Pancreas (tissue), 10 donors: Measurements from ENCODE around the gene MYO1E. TPM values are rescaled to one million over a fixed set of nuclear protein-coding genes. Genes with fewer than 3 reads are reported as not detected.
A peak's percentile ranks its signal among the peaks of the same experiment; 100 is the strongest.

Source experiments
- ATAC-seq, 4 donors: fragments of 200-7000 bp; cut with Tn5 transposase; one replicate each; pipeline versions ENCODE4 v1.8.0 to v1.9.1; 2020; ENCODE audit warnings: mild to moderate bottlenecking in 4 of 4, moderate library complexity in 4 of 4
- DNase-seq, 6 donors: peaks; one replicate each; pipeline ENCODE4 v3.0.0-alpha.2; 2020
- FAIRE-seq: peaks from 2 replicates; lab custom pipeline; 2012; peaks lifted over from hg19 to GRCh38; lab: Jason Lieb, UNC
- H3K27ac ChIP-seq, 4 donors: fragments of 200-600 bp; sonication (generic); 1 replicate in 3 of 4; 2 replicates in 1 of 4; pipeline versions ENCODE4 v1.5.0 to v1.8.0; 2020
- H3K27me3 ChIP-seq, 4 donors: fragments of 200-600 bp; one replicate each; pipeline ENCODE4 v1.8.0; 2021
- H3K36me3 ChIP-seq, 3 donors: fragments of 200-600 bp; sonication (generic) in 1 of 3; one replicate each; pipeline versions ENCODE4 v1.5.0 to v1.8.0; 2020 to 2021
- H3K4me1 ChIP-seq, 3 donors: fragments of 200-600 bp; one replicate each; pipeline ENCODE4 v1.8.0; 2021
- H3K4me3 ChIP-seq, 4 donors: fragments of 200-600 bp; sonication (generic) in 2 of 4; one replicate each; pipeline versions ENCODE4 v1.5.0 to v1.8.0; 2020 to 2021
- H3K9me3 ChIP-seq, 4 donors: fragments of 200-600 bp; one replicate each; pipeline ENCODE4 v1.8.0; 2021
- WGBS, 2 donors: extraction: QIAGEN DNeasy Blood & Tissue Kit; methylation state at CpG; one replicate each; pipeline ENCODE4 v1.1.7; 2013; 5-methylcytosine and 5-hydroxymethylcytosine counted together
- intact Hi-C, 3 donors: fragments of 100-400 bp; cut with DNase I; formaldehyde crosslinking; loops; one replicate each; pipeline versions ENCODE4 v1.11.1 to v1.14.2; 2022
- microRNA-seq, 2 donors: library from miRNA; unstranded; fragments of <30 nt; microRNA quantifications; one replicate each; pipeline versions ENCODE4 to v1.1.0, GENCODE V29; 2019 to 2020
- polyA plus RNA-seq, 2 donors: library from polyadenylated mRNA; stranded (reverse); fragments of 200-250 nt; gene quantifications; one replicate each; pipeline ENCODE4 v1.2.3, GENCODE V29; 2013
- total RNA-seq, 6 donors: library from RNA; stranded (reverse); fragmentation: NEBNext Ultra II Directional in 4 of 6; extraction: Animal tissue kit (Norgen Biotek cat#: 25700) in 4 of 6; gene quantifications; one replicate each; pipeline versions ENCODE4 v1.2.1 to v1.2.4, GENCODE V29; 2021 to 2023
- TF ChIP-seq, protein P1 (sequence below), 4 donors: fragments of 200-600 bp; sonication (generic) in 3 of 4; IDR thresholded peaks; one replicate each; pipeline versions ENCODE4 v1.5.0 to v1.8.0; 2021; ENCODE audit warnings: antibody characterized with exemption in 4 of 4
- donor health status: healthy with polysubstance abuse.
- donor health status: DM: no; HTN: no; CAD: no; lungs with moderate emphysema.
- donor health status: DM: no; HTN: no; CAD: no.
- donor health status: control.
- donor health status: control.
- donor health status: Bipolar disorder and iron deficiency.
- donor health status: DM: yes; HTN: yes; CAD: no.
- donor health status: DM: no; HTN: no; CAD: no.
- donor health status: DM: no; HTN: no; CAD: no.
- donor health status: DM: yes; HTN: yes; CAD: no.

MYO1E gene
- total and polyA plus RNA-seq, 8 donors, result 7.8 to 81.1 (median 25.6) TPM

DNA sequence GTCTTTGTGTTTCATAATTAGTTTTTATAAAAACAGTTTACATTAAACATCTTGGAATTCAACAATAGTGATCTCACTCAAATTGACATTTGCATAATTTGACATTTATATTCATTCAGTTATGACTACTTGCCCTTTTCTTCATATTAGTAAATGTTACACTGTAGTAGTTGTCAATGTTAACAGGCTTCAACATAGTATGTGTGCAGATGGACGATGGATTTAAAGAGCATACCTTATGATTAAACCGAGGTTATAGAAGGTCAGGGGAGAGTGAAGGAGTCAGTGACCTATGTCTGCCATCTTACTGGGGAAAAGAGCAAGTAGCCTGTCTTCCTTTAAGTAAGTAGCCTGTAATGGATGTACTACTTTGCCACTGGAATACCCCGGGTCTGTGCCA, 276.2 kb downstream of the MYO1E start:
- Histone ChIP-seq H3K4me3 (no peak overlapping the region), H3K27ac (no peak overlapping the region), H3K4me1 (no peaks in the 10 kb centered on the region), H3K27me3 (no peaks in the 10 kb centered on the region), H3K36me3 (peaks cover 0 to 52% (median 16%) of the 10 kb centered on the region in 3 donors), H3K9me3 (no peaks in the 10 kb centered on the region)
- ATAC-seq (no peak), DNase-seq (no peak), FAIRE-seq (no peak)
- WGBS, 2 donors, result 76 to 83% methylated on average over 3 of the region's 3 CpGs
- intact Hi-C loops, result no loop called here
- TF ChIP-seq, protein P1, sequence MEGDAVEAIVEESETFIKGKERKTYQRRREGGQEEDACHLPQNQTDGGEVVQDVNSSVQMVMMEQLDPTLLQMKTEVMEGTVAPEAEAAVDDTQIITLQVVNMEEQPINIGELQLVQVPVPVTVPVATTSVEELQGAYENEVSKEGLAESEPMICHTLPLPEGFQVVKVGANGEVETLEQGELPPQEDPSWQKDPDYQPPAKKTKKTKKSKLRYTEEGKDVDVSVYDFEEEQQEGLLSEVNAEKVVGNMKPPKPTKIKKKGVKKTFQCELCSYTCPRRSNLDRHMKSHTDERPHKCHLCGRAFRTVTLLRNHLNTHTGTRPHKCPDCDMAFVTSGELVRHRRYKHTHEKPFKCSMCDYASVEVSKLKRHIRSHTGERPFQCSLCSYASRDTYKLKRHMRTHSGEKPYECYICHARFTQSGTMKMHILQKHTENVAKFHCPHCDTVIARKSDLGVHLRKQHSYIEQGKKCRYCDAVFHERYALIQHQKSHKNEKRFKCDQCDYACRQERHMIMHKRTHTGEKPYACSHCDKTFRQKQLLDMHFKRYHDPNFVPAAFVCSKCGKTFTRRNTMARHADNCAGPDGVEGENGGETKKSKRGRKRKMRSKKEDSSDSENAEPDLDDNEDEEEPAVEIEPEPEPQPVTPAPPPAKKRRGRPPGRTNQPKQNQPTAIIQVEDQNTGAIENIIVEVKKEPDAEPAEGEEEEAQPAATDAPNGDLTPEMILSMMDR (IDR thresholded peaks at IDR 0.05), result no peak

DNA sequence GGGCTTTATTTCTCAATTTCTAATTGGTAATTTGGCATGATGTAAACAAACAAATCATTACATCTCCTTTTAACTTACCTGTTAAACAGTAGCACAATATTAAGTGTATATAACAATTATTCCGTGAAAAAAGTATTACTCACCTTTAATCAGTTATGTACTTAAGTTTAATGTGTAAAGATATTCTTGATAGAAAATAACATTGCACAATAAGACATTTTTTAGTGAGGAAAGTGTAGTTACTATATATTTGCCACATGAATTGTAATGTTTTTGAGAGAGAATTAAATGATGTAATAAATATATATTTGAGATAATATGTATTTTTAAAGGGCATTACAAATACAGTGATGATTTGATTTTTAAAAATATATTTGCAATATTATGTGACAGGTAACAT, 278.6 kb downstream of the MYO1E start:
- Histone ChIP-seq H3K36me3 (peaks cover 0 to 76% (median 22%) of the 10 kb centered on the region in 3 donors), H3K27ac (no peak overlapping the region), H3K4me1 (no peaks in the 10 kb centered on the region), H3K27me3 (no peaks in the 10 kb centered on the region), H3K9me3 (no peaks in the 10 kb centered on the region), H3K4me3 (no peak overlapping the region)
- ATAC-seq, result no peak
- DNase-seq, result no peak
- WGBS, 2 donors, result 28 to 53% methylated on average over 1 of the region's 1 CpG
- intact Hi-C loops, result no loop called here
- TF ChIP-seq, protein P1 (IDR thresholded peaks at IDR 0.05), result no peak
- FAIRE-seq, result peak; percentile 56

DNA sequence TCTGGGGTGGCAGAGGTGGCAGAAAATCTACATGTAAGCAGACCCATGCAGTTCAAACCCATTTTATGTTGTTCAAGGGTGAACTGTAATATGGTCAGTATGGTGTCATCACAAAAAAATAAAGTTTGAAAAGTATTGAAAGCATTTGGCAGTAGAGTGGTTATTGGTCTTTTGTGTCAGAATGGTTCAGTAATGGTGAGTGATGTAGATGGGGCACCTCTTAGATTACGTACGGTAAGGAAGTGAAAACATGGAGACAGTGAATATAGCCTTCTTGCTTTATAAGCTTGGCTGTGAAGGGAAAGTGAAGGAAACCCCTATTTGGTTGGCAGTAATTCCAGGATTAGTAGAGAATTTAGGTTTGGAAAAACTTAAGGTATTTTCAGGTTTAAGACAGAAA, 284.9 kb downstream of the MYO1E start:
- H3K36me3 ChIP-seq, result peaks cover 0 to 64% (median 17%) of the 10 kb centered on the region in 3 donors
- 96 to 97% methylated on average over 2 of the region's 2 CpGs for WGBS, 2 donors

More for the DNA sequence above, 284.9 kb downstream of the MYO1E start:
- intact Hi-C loops, result no loop called here
- TF ChIP-seq, protein P1 (IDR thresholded peaks at IDR 0.05), result no peak
- FAIRE-seq, result no peak
- no peaks in the 10 kb centered on the region for H3K27me3 ChIP-seq
- DNase-seq, result no peak
- no peak for ATAC-seq
- H3K4me3 ChIP-seq, result no peak overlapping the region
- no peaks in the 10 kb centered on the region for H3K4me1 ChIP-seq
- H3K27ac ChIP-seq, result no peak overlapping the region
- H3K9me3 ChIP-seq, result no peaks in the 10 kb centered on the region

Small RNA genes within 50 kb of the gene (microRNA-seq; reads per million reads assigned to microRNA genes)
- 0.59 to 2.3 reads per million in 2 donors for gene MIR2116

Other genes starting within 250 kb of the MYO1E start
- not detected for gene LDHAL6B, start 166.0 kb downstream of the MYO1E start, total RNA-seq
- gene LDHAL6B, start 166.0 kb downstream of the MYO1E start, polyA plus RNA-seq, result not detected
- gene FAM81A, start 65.3 kb upstream of the MYO1E start, total RNA-seq, result 1 to 10 TPM in 1 of 6 donors, under 1 TPM in 5; 0.51 to 2.2 (median 0.68) TPM
- gene FAM81A, start 65.3 kb upstream of the MYO1E start, polyA plus RNA-seq, result under 1 TPM; 0.34 to 0.63 TPM
- 1 to 10 TPM; 1.2 to 8.6 (median 2.5) TPM for gene GCNT3, start 238.9 kb upstream of the MYO1E start, total RNA-seq
- gene GCNT3, start 238.9 kb upstream of the MYO1E start, polyA plus RNA-seq, result 1 to 10 TPM in 1 of 2 donors, under 1 TPM in 1; 0.27 to 2.5 TPM